Stimulated activated CD8-positive, alpha-beta memory T cell treated with anti-CD3 and anti-CD28 coated beads, Interleukin-12 subunit alpha, Interleukin-12 subunit beta, amount 100 ng/mL, for 24 hours (primary cell): ENCODE data around the gene SMCHD1.
"Not testable (repeated sequence)": the region's sequence is repeated elsewhere in the genome, so short reads cannot be mapped to it uniquely, and the experiment has no call there.

ENCODE experiments used
- DNase-seq: peaks from one replicate; pipeline ENCODE4 v3.0.0-alpha.2; 2020; ENCODE audit errors: extremely low read depth

Gene SMCHD1

DNA sequence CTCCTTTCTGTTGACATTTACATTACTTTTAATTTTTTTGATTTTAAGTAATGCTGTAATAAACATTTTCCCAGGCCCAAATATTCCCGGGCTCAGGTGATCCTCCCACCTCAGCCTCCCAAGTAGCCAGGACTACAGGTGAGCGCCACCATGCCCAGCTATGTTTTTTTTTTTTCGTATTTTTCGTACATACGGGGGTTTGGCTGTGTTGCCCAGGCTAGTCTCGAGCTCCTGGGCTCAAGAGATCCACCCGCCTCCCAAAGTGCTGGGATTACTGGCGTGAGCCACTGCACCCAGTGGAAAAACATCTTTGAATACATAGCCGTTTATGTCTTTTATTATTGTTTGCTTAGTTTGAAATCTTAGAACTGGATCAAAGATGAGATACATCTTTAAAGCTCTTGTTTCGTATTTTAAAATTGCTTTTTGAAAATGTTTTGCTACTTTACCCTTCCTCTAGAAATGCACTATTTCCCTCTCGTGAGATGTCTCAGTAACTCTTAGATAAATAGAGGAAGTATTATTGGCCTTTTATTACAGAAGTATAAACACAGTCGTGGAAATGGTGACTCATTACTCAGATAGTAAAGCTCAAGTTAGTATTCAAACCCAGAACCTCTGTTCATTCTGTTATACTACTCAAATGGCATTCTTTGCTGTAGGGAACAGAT, 2.4 kb downstream of the SMCHD1 start:
- DNase-seq, result no peak

GRCh38 chr18:2660849-2661248, 5.3 kb downstream of the SMCHD1 start:
- DNase-seq, result not testable (repeated sequence)

- not testable (repeated sequence) for DNase-seq
These were observed 6.8 kb downstream of the SMCHD1 start for GRCh38 chr18:2662288-2662687.

GRCh38 chr18:2662990-2663389, 7.5 kb downstream of the SMCHD1 start:
- DNase-seq, result no peak

DNA sequence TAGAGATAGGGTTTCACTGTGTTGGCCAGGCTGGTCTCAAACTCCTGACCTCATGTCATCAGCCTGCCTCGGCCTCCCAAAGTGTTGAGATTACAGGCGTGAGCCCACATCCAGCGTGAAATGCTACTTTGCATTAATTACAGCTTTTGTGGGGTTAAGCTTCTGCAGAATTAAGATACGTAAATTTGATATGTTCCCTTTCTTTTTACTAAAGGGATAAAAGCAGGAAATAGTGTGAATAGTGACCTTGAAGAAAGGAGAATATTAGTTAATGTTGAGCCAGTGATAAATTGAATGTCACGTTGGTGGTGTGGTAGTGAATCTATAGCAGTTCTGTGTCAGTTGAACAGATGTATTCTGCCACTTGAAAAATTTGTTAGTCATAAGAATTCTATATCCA, 16.9 kb downstream of the SMCHD1 start:
- DNase-seq, result no peak

- DNase-seq, result no peak
These were observed 17.3 kb downstream of the SMCHD1 start for GRCh38 chr18:2672872-2673271.

GRCh38 chr18:2678933-2679332, 23.4 kb downstream of the SMCHD1 start:
- DNase-seq, result not testable (repeated sequence)

GRCh38 chr18:2680216-2680792, 24.8 kb downstream of the SMCHD1 start:
- no peak for DNase-seq

DNA sequence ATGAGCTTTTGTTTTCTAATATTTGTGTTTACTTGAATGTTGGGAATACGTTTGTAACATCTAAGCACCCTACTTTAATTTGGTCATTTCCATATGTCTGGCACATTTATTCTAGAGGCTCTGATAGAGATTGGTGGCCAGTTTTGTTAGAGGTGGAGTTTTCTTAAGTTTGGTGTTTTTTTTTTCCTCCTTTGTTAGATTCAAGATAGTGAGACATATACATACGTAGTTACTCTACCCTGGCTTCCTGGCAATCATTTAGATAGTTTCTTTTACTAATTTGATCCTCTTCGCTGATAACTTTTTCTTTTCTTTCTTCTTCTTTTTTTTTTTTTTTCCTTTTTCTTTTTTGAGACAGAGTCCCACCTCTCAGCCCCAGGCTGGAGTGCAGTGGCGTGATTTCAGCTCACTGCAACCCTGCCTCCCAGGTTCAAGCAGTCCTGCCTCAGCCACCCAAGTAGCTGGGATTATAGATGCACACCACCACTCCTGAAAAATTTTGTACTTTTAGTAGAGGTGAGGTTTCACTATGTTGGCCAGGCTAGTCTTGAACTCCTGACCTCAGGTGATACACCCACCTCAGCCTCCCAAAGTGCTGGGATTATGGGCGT, 26.6 kb downstream of the SMCHD1 start:
- no peak for DNase-seq

DNA sequence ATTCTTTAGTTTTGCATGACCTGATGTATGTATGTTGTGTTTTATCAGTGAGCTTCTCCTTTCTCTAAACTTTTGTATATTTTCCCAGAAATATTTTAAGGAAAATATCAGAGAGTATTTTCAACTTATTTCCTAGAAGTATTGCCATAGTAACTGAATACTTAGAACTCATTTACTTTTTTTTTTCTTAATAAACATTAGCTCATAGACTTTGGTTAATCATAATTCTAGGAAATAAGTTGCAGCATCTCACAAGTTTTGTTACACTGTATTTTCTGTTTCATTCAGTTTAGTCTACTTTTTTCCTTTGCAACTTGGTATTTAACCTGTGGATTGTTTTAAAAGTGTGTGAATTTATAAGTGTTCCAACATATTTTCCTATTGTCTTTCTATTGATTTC, 27.5 kb downstream of the SMCHD1 start:
- DNase-seq, result no peak

DNA sequence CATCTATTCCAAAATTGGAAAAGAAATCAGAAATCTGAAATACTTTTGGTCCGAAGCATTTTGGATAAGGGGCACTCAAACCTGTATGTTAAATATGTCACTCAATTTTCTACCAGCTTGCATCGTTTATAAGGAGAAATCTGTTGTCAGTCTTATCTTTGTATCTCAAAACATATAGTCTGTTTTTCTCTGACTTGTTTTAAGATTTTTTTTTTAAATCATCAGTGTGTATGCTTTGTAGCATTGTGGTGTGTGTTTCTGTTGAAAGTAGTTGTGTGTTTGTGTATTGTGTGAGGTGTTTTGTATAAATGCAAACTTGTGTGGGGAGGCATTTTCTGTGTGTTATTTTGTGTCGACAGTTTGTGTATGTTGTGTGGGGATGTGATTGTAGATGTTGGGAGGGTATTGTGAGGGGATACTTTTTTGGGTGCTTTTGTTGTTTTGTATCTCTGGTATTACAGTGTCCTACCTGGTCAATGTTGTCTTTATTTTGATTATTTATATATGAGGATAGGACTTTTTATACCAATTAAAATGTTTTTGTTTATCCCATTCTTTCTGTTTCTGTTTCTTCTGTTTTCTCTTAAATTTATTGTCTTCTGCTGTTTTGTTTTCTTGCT, 30.9 kb downstream of the SMCHD1 start:
- no peak for DNase-seq

GRCh38 chr18:2687390-2688001, 32.0 kb downstream of the SMCHD1 start:
- no peak for DNase-seq

DNA sequence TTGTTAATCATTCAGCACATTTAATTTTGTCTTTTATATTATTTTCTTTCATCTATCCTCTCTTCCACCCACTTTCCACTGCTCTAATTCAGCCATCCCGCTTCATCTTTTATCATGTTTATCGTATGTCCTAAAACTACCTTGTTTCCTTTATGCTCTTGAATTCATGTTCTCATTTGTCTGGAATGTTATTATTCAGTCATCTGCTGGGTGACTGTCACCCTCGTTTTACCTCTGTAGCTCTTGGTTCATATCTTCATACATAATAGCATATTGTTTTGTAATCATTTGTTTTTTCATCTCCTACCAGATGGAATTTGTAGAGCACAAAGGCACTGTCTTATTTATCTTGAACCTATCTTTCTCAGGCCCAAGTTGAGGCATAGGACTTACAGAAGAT, 37.0 kb downstream of the SMCHD1 start:
- no peak for DNase-seq

DNA sequence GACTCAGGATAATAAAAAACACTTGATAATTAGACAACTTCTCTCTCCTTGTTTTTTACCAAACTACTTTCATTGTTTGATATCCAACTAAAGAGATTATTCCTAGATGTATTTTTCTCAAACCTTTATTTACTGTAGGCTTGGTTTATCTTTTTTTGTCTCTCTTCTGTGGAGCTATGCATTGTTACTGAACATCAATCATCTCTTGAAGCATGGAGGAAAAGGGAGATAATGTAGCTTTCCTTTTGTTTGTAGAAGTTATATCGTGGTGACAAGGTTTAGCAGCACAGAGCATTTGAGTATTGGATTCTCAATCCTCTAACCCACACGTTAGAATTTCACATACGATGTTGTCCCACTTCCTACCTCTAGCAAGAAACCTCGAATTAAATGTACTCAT, 41.7 kb downstream of the SMCHD1 start:
- no peak for DNase-seq

DNA sequence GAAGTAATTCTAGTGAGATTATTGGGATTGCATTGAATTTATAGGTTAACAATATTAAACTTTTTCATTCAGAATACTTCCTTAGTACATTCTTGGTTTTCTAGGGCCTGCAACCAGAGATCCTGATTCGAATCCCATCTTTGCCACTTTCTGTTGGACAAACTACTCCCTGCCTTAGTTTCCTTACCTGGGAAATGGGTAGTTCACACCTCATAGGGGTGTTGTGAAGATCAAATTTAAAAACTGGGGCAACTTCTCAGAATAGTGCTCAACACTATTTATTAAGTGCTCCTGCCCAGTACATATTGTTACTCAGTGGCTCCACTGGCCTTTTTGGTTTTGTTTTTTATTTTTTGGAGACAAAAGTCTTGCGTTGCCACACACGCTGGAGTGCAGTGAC, 43.5 kb downstream of the SMCHD1 start:
- no peak for DNase-seq

GRCh38 chr18:2704541-2704940, 49.0 kb downstream of the SMCHD1 start:
- no peak for DNase-seq

- DNase-seq, result no peak
These were observed 51.4 kb downstream of the SMCHD1 start for GRCh38 chr18:2706903-2707302.

GRCh38 chr18:2707551-2708168, 52.1 kb downstream of the SMCHD1 start:
- DNase-seq, result no peak

GRCh38 chr18:2709316-2709715, 53.8 kb downstream of the SMCHD1 start:
- DNase-seq, result no peak

- no peak for DNase-seq
These were observed 58.6 kb downstream of the SMCHD1 start for GRCh38 chr18:2714140-2714539.

DNA sequence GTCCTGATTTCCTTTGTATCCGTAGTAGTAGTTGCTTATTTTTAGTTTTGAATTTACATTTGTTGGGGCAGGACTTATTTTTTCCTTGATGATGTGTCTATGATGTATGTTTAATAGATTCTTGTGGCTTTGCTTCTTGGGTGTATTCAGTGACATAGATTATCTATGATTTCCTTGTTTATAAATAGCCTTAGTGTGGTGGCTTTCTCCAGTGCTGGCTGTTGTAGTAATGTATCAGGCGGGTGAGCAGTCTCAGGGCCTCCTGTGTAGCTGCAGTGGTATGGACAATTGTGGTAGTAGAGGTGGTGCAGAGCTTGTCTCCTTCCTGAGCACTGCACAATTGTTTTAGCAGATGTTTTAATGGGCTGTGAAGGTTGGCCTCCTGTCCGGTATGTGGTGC, 60.5 kb downstream of the SMCHD1 start:
- DNase-seq, result no peak
